ENCODE data around the gene ADH5.

The ADH5 gene

GRCh38 chr4:99091216-99091575, 2.6 kb upstream of the ADH5 start:
- Histone ChIP-seq H4K20me1 (ENCODE audit: insufficient read depth, low read length) (no peaks in the 10 kb centered on the region), H3K4me3 (ENCODE audit: low read length) (no peak overlapping the region), H3K4me1 (ENCODE audit: low read length) (no peaks in the 10 kb centered on the region), H3K36me3 (replicated peaks; ENCODE audit: insufficient read depth, low read length) (no peaks in the 10 kb centered on the region), H3K4me2 (ENCODE audit: low read depth, low read length) (no peak overlapping the region), H3F3A (ENCODE audit: insufficient read depth, low read length) (peaks cover 4% of the 10 kb centered on the region), H3K79me2 (ENCODE audit: low read length) (no peaks in the 10 kb centered on the region), H3K27me3 (replicated peaks; ENCODE audit: insufficient read depth, low read length) (no peaks in the 10 kb centered on the region), H2AFZ (ENCODE audit: low read length) (no peak overlapping the region), H3K27ac (ENCODE audit: low read length) (no peak overlapping the region), H3K9me2 (replicated peaks; ENCODE audit: insufficient read depth, low read length) (no peaks in the 10 kb centered on the region), H3K9ac (ENCODE audit: low read length) (no peak overlapping the region), H3K9me3 (replicated peaks; ENCODE audit: insufficient read depth, low read length) (no peaks in the 10 kb centered on the region)
- DNase-seq = no peak
- TF ChIP-seq EZH2 (optimal IDR thresholded peaks at IDR 0.05; ENCODE audit: low read depth, low read length) = no peak
- TF ChIP-seq EZH2phosphoT487 (IDR thresholded peaks at IDR 0.05; ENCODE audit: low read length) = no peak
- no peak for TF ChIP-seq CTCF (IDR thresholded peaks at IDR 0.05; ENCODE audit: low read length)

GRCh38 chr4:99090481-99091215, 2.1 kb upstream of the ADH5 start:
- H3K4me3 ChIP-seq (ENCODE audit: low read length) = no peak overlapping the region
- H3K9me2 ChIP-seq (replicated peaks; ENCODE audit: insufficient read depth, low read length) = no peaks in the 10 kb centered on the region
- H2AFZ ChIP-seq (ENCODE audit: low read length) = no peak overlapping the region
- no peak overlapping the region for H3K4me2 ChIP-seq (ENCODE audit: low read depth, low read length)
- no peak overlapping the region for H3K27ac ChIP-seq (ENCODE audit: low read length)
- no peaks in the 10 kb centered on the region for H3K9me3 ChIP-seq (replicated peaks; ENCODE audit: insufficient read depth, low read length)
- no peak overlapping the region for H3K9ac ChIP-seq (ENCODE audit: low read length)
- DNase-seq = no peak
- no peaks in the 10 kb centered on the region for H4K20me1 ChIP-seq (ENCODE audit: insufficient read depth, low read length)
- no peaks in the 10 kb centered on the region for H3K79me2 ChIP-seq (ENCODE audit: low read length)
- H3K4me1 ChIP-seq (ENCODE audit: low read length) = no peaks in the 10 kb centered on the region
- H3K36me3 ChIP-seq (replicated peaks; ENCODE audit: insufficient read depth, low read length) = no peaks in the 10 kb centered on the region
- no peaks in the 10 kb centered on the region for H3K27me3 ChIP-seq (replicated peaks; ENCODE audit: insufficient read depth, low read length)
- TF ChIP-seq EZH2 (optimal IDR thresholded peaks at IDR 0.05; ENCODE audit: low read depth, low read length) (no peak), CTCF (IDR thresholded peaks at IDR 0.05; ENCODE audit: low read length) (no peak), EZH2phosphoT487 (IDR thresholded peaks at IDR 0.05; ENCODE audit: low read length) (no peak)
- peaks cover 4% of the 10 kb centered on the region for H3F3A ChIP-seq (ENCODE audit: insufficient read depth, low read length)

GRCh38 chr4:99088023-99088449, 552 bp downstream of the ADH5 start:
- Histone ChIP-seq H2AFZ (ENCODE audit: low read length) (no peak overlapping the region), H3K36me3 (replicated peaks; ENCODE audit: insufficient read depth, low read length) (no peaks in the 10 kb centered on the region), H3K9me2 (replicated peaks; ENCODE audit: insufficient read depth, low read length) (no peaks in the 10 kb centered on the region), H3K27me3 (replicated peaks; ENCODE audit: insufficient read depth, low read length) (no peaks in the 10 kb centered on the region), H3K9me3 (replicated peaks; ENCODE audit: insufficient read depth, low read length) (no peaks in the 10 kb centered on the region), H3K4me1 (ENCODE audit: low read length) (no peaks in the 10 kb centered on the region), H3K9ac (ENCODE audit: low read length) (no peak overlapping the region), H3K4me3 (ENCODE audit: low read length) (peak overlapping the region; percentile 90; the same call in 1 of the 2 replicates), H4K20me1 (ENCODE audit: insufficient read depth, low read length) (no peaks in the 10 kb centered on the region), H3F3A (ENCODE audit: insufficient read depth, low read length) (peaks cover 4% of the 10 kb centered on the region), H3K27ac (ENCODE audit: low read length) (no peak overlapping the region), H3K4me2 (ENCODE audit: low read depth, low read length) (peak overlapping the region; percentile 32; the same call in 1 of the 2 replicates), H3K79me2 (ENCODE audit: low read length) (no peaks in the 10 kb centered on the region)
- TF ChIP-seq EZH2phosphoT487 (IDR thresholded peaks at IDR 0.05; ENCODE audit: low read length) (no peak), EZH2 (optimal IDR thresholded peaks at IDR 0.05; ENCODE audit: low read depth, low read length) (no peak), CTCF (IDR thresholded peaks at IDR 0.05; ENCODE audit: low read length) (no peak)
- peak; percentile 21 for DNase-seq
